D721Med (cell line): ENCODE measurements around the gene ARSG.
"Not testable (repeated sequence)": the region's sequence is repeated elsewhere in the genome, so short reads cannot be mapped to it uniquely, and the experiment has no call there.

ENCODE experiments used
- DNase-seq: peaks from one replicate; pipeline ENCODE4 v3.0.0; 2011; ENCODE audit warnings: low spot score; ENCODE audit not compliant: insufficient read length
- FAIRE-seq: peaks from 2 replicates; lab custom pipeline; 2011; peaks lifted over from hg19 to GRCh38; lab: Jason Lieb, UNC
- TF ChIP-seq, protein P1 (sequence below): IDR thresholded peaks from 2 replicates; pipeline ENCODE4 v1.5.1; 2012; ENCODE audit warnings: mild to moderate bottlenecking, control low read depth; ENCODE audit not compliant: insufficient read depth; ENCODE audit errors: missing control alignments

ARSG gene

GRCh38 chr17:68353111-68353521, 61.8 kb downstream of the ARSG start:
- DNase-seq (no peak), FAIRE-seq (no peak)
- TF ChIP-seq, protein P1, sequence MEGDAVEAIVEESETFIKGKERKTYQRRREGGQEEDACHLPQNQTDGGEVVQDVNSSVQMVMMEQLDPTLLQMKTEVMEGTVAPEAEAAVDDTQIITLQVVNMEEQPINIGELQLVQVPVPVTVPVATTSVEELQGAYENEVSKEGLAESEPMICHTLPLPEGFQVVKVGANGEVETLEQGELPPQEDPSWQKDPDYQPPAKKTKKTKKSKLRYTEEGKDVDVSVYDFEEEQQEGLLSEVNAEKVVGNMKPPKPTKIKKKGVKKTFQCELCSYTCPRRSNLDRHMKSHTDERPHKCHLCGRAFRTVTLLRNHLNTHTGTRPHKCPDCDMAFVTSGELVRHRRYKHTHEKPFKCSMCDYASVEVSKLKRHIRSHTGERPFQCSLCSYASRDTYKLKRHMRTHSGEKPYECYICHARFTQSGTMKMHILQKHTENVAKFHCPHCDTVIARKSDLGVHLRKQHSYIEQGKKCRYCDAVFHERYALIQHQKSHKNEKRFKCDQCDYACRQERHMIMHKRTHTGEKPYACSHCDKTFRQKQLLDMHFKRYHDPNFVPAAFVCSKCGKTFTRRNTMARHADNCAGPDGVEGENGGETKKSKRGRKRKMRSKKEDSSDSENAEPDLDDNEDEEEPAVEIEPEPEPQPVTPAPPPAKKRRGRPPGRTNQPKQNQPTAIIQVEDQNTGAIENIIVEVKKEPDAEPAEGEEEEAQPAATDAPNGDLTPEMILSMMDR, result no peak

DNA sequence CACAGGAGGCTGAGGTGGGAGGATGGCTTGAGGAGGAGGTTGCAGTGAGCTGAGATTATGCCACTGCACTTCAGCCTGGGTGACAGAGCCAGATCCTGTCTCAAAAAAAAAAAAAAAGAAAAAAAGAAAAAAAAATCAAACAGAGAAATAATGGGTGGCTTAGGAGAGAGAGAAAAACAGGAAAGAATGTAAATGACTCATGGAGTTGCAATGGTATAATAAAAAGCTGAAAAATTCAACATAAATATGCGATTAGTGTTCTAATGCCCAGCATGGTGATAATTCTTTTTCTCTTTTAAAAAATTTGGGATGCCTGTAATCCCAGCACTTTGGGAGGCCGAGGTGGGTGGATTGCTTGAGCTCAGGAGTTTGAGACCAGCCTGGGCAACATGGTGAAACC, 63.0 kb downstream of the ARSG start:
- not testable (repeated sequence) for DNase-seq, FAIRE-seq

- not testable (repeated sequence) for DNase-seq, FAIRE-seq
These were observed 63.8 kb downstream of the ARSG start for GRCh38 chr17:68355108-68355507.

DNA sequence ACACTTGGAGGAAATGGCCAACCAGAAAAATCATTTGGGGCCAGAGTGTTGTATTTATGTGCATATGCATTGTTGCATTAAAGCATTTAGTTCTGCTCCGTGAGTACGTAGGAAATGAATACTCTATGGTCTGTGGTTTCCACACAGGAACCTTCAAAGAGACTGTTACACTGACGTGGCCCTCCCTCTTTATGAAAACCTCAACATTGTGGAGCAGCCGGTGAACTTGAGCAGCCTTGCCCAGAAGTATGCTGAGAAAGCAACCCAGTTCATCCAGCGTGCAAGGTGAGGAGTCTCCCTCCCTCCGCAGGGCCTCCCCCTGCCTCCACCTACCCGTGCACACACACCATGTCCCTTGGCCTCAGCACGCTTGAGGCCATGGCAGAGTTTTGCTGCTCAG, 65.2 kb downstream of the ARSG start:
- DNase-seq, result no peak
- TF ChIP-seq, protein P1, result no peak

DNA sequence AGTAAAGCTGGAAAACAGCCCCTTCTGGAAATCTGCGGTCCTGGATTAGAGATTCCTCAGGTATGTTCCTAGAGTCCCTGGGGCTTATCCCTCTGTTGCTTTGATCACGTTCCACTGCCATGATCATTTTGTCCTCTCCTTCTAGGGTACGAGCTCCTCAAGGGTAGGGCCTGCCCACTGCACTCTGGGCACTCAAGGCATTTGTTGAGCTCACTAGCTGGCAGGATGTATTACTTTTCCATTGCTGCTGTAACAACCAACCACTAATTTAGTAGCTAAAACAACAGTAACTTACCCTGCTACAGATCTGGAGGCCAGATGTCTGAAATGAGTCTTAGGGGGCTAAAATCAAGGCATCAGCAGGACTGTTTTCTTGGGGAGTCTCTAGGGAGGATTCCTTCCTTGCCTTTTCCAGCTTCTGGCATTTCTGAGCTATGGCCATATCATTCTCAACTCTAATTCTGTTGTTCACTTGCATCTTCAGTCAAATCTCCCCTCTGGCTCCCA, 65.7 kb downstream of the ARSG start:
- FAIRE-seq (no peak), DNase-seq (no peak)
- TF ChIP-seq, protein P1, result no peak

More for the DNA sequence above, 65.2 kb downstream of the ARSG start:
- no peak for FAIRE-seq

DNA sequence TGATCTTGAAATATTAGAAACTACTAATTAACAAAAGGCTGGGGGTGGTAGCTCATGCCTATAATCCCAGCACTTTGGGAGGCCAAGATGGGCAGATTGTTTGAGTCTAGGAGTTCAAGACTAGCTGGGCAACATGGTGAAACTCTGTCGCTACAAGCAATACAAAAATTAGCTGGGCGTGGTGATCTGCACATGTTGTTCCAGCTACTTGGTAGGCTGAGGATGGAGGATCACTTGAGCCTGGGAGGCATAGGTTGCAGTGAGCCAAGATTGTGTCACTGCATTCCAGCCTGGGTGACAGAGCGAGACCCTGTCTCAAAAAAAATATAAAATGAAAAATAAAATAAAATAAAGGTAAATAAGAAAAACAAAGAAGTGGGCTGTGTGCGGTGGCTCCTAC, 66.6 kb downstream of the ARSG start:
- TF ChIP-seq, protein P1, result no peak
- FAIRE-seq (no peak), DNase-seq (no peak)

- TF ChIP-seq, protein P1, result no peak
- FAIRE-seq (no peak), DNase-seq (no peak)
These were observed 68.7 kb downstream of the ARSG start for GRCh38 chr17:68359791-68360535.

GRCh38 chr17:68365469-68365868, 74.2 kb downstream of the ARSG start:
- DNase-seq, result no peak
- TF ChIP-seq, protein P1, result no peak
- no peak for FAIRE-seq
